Activated CD4-positive, alpha-beta T cell treated with anti-CD3 and anti-CD28 coated beads, Interleukin-2, amount 50 U/mL, for 16 hours (primary cell): Measurements from ENCODE around the gene GARIN5B.

Source experiments
- DNase-seq: peaks from one replicate; pipeline ENCODE4 v3.0.0-alpha.2; 2020

The GARIN5B gene

GRCh38 chr19:55319785-55320184 lies 43.3 kb downstream of the GARIN5B start:
- DNase-seq = no peak

- no peak for DNase-seq
Measured at GRCh38 chr19:55316646-55317045, 46.4 kb downstream of the GARIN5B start.

- no peak for DNase-seq
Measured at GRCh38 chr19:55315956-55316525, 47.0 kb downstream of the GARIN5B start.

- no peak for DNase-seq
Measured at GRCh38 chr19:55314396-55314795, 48.7 kb downstream of the GARIN5B start.

- DNase-seq = no peak
Measured at GRCh38 chr19:55312621-55313512, 50.2 kb downstream of the GARIN5B start.

- DNase-seq = no peak
Measured at GRCh38 chr19:55311797-55312196, 51.3 kb downstream of the GARIN5B start.

GRCh38 chr19:55311397-55311796 lies 51.7 kb downstream of the GARIN5B start:
- no peak for DNase-seq

GRCh38 chr19:55310498-55310897 lies 52.6 kb downstream of the GARIN5B start:
- DNase-seq = no peak

- DNase-seq = no peak
Measured at GRCh38 chr19:55309448-55309847, 53.6 kb downstream of the GARIN5B start.

GRCh38 chr19:55308281-55308680 lies 54.8 kb downstream of the GARIN5B start:
- DNase-seq = no peak

- DNase-seq = no peak
Measured at GRCh38 chr19:55306712-55307111, 56.3 kb downstream of the GARIN5B start.

- no peak for DNase-seq
Measured at GRCh38 chr19:55305983-55306562, 57.0 kb downstream of the GARIN5B start.

- DNase-seq = peak; percentile 66
Measured at GRCh38 chr19:55305491-55305890, 57.6 kb downstream of the GARIN5B start.

GRCh38 chr19:55304980-55305379 lies 58.1 kb downstream of the GARIN5B start:
- DNase-seq = no peak
